Esophagus mucosa (tissue), 1 donor: ENCODE results near the gene MITD1. TPM values are rescaled to one million over a fixed set of nuclear protein-coding genes. Genes with fewer than 3 reads are reported as not detected.
"Not testable (repeated sequence)": the region's sequence is repeated elsewhere in the genome, so short reads cannot be mapped to it uniquely, and the experiment has no call there.

Source experiments
- ATAC-seq: fragments of 200-7000 bp; cut with Tn5 transposase; one replicate; pipeline ENCODE4 v1.9.1; 2020
- total RNA-seq: library from RNA; stranded (reverse); gene quantifications from one replicate; pipeline ENCODE4 v1.2.4, GENCODE V29; 2023
- donor health status: DM: yes; HTN: yes; CAD: no.

The MITD1 gene
- total RNA-seq, result 19.0 TPM

DNA sequence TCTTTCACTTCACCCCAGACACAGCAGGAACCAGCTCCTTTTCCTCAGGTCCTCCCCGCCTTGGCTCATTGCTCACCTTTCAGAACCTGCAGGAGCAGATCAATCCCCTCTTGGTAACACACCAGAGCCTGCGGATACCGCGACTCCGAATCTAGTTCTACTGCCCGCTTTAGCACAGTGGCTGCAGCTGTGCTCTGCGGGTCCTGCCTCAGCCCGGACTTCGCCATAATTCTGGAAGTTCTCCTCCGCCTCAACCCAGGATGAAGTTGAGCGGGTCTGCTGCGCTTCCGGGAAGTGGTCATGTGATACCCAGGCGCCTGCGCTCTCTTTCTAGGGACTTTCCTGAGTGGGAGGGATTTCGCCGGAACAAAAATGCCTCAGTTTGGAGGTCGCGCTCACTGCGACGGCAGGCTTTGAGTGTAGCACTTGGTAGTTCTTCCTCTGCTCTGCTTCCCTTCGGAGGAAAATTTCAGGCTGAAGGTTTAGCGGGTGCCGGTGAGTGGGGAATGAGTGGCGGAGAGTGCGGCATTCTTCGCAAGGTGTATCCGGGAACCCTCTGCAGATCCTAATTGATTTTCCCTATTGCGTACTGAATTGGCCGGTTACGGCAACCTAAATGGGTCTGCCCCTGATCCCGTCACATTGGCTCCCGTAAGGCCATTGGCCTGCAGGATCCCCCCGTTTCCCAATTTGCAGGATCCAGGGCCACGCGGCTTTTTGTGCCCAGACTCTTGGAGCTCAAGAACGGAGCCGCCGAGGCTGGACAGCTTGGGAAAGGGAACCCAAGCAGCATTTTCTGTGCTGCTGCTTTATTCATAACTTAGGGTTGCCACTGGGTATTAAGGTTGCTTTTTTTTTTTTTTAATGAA, at the start of gene MITD1, which contains the start of gene MRPL30:
Gene MITD1, minus strand, starts transcription at position 304 of the 869 bp plus-strand sequence. Its CDS starts 77 bp downstream, at position 227.
Gene MRPL30, plus strand, starts transcription at position 430 of the 869 bp plus-strand sequence. CDS start 5,020 bp downstream, outside the sequence.
- ATAC-seq, result peak; percentile 97

DNA sequence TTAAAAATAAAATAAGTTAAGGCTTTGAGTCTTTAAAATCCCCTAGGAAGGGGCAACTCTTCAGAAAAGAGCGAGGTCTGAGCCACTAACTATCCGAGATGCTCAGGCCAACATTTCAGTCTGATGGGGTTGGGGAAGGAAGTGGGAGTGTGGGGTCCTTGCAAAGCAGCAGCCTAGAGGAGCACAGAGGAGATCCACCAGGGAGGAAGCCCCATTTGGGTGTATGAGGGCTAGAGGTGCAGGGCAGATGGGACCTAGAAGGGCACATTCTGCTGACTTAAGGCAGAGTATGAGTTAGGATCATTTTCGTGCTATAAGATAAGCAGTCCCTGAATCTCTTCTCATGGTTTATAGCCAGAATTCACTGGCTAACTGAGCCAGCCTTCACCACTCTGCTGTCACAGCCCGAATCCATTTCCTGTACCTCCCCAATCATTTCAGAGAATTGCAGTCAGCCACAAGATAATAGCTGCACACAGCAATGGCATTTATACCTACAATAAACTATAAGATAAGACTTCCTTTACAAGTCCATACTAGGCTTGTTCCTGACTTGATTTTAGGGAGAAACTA, 37.2 kb upstream of the MITD1 start:
- no peak for ATAC-seq

DNA sequence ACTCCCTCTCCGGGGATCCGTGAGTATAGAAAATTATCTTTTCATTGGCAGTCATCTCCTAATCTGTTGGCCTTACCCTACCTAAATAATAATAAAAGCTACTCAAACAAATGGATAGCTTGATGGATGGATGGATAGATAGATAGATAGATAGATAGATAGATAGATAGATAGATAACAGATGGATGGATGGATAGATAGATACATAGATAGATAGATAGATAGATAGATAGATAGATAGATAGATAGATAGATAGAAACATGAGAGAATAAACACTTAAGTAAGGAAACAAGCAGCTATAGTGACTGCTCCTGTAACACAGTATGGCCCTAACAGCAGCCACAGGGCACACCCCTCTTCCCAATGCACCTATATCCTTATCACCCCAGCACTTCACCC, 35.2 kb upstream of the MITD1 start:
- ATAC-seq, result no peak

DNA sequence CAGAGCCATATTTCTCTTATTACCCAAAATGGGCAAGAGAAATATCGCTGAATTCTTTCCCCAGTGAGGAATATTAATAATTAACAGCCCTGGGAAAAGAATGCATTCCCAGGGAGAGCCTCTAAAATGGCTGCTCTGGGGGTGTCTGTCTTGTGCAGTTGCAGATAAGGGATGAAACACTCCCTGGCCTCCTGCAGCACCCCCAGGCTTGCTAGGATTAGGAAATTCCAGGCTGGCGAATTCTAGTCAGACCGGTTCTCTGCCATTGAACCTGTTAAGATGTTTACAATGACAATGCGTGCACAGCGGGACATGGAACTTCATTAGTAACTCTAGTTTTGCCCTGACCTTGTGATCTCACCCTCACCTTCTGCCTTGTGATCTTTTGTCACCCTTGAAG, 24.6 kb upstream of the MITD1 start:
- no peak for ATAC-seq

DNA sequence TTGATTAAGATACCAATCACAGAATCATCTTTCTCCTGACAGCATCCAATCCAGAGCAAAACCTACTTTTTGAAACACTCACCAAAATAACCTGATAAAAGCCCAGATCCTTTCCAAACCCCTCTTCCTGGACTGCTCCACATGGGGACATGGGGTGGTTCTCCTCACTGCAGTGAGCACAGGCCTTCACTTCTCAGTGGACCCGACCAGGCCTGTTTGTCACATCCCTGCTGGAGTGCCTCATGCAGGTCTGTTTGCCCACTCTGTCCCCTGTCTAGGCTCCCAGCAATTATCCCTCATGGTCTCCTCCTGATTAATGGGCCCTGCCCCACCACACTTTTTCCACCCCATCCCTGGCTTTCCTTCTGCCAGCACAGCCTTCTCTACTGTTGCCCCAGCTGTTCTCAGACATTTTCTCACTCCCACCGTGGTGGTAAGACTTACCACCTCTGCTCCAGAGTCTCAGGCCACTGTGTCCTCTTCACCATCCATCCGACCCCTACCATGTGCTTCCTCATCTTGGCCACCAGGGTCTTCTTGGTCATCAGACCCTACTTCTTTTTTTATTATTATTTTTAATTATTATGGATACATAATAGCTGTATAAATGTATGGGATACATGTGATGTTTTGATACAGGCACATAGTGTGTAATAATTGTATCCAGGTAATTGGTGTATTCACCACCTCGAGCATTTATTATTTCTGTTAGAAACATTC, 21.3 kb upstream of the MITD1 start:
- no peak for ATAC-seq

- no peak for ATAC-seq
These were observed 19.4 kb upstream of the MITD1 start for GRCh38 chr2:99200076-99200800.

GRCh38 chr2:99198103-99198841, 17.4 kb upstream of the MITD1 start:
- ATAC-seq, result peak; percentile 92

- not testable (repeated sequence) for ATAC-seq
These were observed 11.5 kb upstream of the MITD1 start for GRCh38 chr2:99192364-99192763.

DNA sequence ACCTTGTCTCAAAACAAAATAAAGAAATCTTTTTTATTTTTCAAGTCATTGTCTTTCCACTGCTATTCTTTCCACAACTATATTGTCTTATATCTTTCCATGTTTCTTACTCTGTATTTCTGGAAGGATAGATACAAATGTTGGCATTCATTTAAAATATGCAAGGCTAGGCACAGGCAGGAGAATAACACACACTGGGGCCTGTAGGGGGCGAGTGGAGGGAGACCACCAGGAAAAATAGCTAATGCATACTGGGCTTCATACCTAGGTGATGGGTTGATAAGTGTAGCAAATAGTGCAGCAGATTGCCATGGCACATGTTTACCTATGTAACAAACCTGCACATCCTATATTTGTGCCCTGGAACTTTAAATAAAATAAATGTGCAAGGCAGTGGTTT, 9.7 kb upstream of the MITD1 start:
- no peak for ATAC-seq

DNA sequence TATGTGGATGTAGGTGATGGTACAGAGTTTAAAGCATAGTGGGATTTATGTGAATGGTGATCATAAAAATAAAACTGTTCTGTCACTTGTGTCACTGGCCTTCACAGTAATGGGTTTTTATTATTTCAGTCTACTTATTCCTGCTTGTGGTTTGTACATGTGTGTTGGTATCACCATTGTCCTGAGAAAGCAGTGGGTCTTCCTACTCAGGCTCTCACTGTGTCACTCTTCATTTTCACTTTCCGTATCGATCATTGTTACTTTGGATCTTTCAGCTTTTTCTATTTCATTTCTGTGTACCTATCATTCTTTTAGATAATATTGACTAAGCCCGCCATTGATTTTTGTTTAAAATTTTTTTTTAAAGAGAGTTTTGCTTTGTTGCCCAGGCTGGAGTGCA, 7.5 kb upstream of the MITD1 start:
- no peak for ATAC-seq

- no peak for ATAC-seq
These were observed 6.2 kb upstream of the MITD1 start for GRCh38 chr2:99187011-99187410.

- ATAC-seq, result no peak
These were observed 4.0 kb upstream of the MITD1 start for GRCh38 chr2:99184811-99185210.

DNA sequence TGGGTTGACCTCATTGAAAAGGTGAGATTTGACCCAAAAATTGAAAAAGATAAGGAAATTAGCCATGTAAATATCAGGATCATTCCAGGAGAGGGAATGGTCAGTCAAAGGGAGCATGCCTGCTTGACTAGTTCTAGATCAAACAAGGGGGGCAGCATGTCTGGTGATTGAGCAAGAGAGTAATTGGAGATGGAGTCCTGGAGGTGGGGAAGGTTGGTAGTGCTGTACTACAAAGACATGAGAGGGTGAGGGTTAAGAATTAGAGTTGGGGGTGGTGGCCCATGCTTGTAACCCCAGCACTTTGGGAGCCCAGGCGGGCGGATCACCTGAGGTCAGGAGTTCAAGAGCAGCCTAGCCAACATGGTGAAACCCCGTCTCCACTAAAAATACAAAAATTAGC, 2.2 kb upstream of the MITD1 start:
- ATAC-seq, result no peak

- ATAC-seq, result no peak
These were observed 754 bp upstream of the MITD1 start for GRCh38 chr2:99181624-99182000.

DNA sequence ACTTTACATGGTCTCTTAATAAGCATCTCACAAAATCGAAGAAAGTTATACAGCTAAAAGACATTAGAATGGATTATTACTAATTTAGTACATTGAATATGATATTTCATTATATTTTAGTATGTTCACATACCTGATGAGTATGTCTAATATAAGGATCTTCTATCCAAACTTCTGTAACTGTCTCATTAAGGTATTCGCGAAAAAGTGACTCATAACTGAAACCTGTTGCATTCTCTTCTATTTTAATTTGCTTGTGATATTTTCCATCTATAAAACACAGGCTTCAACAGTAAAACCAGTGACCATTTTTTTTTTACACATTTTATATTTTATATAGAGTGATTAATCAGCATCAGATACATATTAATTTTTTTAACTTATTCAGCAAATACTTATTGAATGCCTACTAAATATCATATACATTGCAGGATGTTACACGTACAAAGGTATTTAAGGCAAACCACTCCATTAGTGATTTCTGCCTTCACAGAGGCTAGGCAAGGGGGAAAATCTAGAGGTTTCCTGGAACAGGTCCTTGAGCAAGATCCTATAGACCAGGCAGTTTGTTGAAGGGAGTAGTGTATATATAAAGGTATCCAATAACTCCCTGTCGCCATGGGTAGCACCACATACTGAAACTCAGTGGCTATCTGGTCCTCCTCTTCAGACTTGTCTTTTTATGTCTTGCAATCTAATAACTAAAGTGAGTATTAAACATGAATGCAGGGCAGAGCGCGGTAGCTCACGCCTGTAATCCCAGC, 9.3 kb downstream of the MITD1 start:
- no peak for ATAC-seq

DNA sequence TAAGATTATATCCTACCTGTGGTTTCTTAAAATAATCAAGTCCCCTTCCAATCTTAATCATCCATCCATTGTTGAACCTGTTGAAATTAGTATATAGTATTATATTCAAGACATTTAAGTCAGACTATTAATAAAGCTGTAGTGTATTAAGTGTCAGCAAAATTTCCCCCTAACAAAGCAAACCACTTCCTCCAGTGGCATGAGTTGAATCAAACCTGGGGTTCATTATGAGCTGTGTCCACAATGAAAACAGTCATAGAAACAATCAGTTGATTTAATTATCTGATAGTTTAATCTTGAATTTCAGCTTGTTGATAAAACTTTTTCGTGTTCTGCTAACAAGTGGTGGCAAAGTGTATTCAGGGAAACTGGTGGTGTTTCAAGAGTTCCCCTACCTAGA, 11.3 kb downstream of the MITD1 start:
- ATAC-seq, result no peak

DNA sequence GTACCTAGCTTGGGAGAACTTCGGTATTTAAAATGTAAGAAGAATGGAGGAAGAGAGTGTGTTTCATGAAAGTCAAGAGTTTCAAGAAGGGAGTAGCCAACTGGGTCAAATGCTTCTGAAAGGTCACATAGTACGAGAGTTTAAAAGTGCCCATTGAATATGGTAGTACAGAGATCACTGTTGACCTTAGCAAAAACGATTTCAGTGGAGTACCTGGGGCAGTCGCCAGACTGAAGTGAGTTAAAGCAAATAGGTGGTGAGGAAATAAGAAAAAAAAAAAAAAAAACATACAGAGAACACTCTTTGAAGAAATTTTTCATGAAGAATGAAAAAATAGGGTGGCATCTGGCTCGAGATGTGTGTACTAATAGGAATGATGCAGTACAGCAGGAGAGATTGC, 14.6 kb downstream of the MITD1 start:
- no peak for ATAC-seq

DNA sequence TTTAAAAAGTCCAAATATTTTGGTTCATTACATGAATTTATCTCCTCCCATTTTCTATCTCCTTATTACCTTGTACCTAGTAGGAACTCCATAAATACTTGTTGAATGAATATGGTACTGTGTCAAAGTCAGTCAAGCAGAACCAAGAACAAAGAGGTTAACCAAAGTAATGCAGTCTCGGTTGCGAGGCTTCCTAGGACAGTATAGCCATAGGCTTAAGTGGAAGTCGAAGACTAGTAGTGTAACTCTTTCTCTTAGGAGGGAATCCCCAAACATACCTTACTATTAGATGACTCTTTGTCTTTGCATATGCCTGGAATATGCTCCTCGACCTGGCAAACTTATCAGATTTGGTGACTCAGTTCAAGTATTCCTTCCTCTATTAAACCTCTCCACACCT, 21.3 kb downstream of the MITD1 start:
- peak; percentile 61 for ATAC-seq

DNA sequence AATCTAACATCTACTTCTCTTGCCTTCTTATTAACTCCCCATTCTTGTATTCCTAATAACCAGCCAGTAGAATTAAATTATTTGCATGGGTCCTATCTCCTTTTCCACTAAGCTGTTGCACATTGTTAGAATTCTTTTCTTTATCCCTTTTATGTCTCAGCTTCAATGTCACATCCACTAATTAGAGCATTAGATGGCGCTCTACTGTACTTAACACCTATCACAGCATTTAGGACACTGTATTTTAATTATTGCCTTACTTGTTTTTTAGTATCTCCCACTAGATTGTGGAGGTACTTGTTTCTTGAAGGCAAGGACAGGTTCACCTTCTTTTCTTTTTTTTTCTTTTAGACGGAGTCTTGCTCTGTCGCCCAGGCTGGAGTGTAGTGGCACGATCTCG, 22.3 kb downstream of the MITD1 start:
- ATAC-seq, result no peak

DNA sequence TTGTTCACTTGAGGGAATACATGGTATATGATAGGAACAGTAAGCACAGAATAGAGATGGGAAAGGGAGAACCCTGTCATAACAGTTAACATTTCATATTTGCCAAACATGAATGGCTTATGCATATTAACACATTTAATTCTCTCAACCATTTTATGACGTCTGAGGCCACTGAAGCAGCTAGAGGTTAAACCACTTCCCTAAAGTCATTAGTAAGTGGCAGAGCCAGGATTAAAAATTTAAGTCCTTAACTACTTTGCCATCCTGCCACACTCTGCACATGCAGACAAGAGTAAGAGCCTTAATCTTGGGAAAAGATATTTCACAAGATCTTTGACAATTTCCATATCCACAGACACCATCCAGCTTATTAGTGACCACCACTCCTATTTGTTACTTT, 24.0 kb downstream of the MITD1 start:
- ATAC-seq, result no peak
